Testis (tissue), 2 donors: ENCODE results near the gene CPHXL2.

Experiments
- CTCF ChIP-seq, 3 experiments: fragments of 450-650 bp in 2 of 3; fragments of 200-600 bp in 1 of 3; sonication (generic) in 1 of 3; IDR thresholded peaks; one replicate each; pipeline ENCODE4 v1.5.1; 2016 to 2019; ENCODE audit warnings: antibody characterized with exemption in 3 of 3, mild to moderate bottlenecking in 2 of 3, moderate library complexity in 1 of 3
- POLR2A ChIP-seq: fragments of 450-650 bp; IDR thresholded peaks from one replicate; pipeline ENCODE4 v1.6.1; 2017; ENCODE audit warnings: antibody characterized with exemption, mild to moderate bottlenecking, moderate library complexity

GRCh38 chr16:75682308-75682707 lies 5.5 kb upstream of the CPHXL2 start:
- TF ChIP-seq CTCF (IDR thresholded peaks at IDR 0.05) (no peak), POLR2A (no peak)
